ENCODE measurements around the gene MAP2K5. TPM values are rescaled to one million over a fixed set of nuclear protein-coding genes. Genes with fewer than 3 reads are reported as not detected.

MAP2K5 gene
- total RNA-seq, 4 donors from 2014 or later = 3.6 to 27.1 (median 18.6) TPM

GRCh38 chr15:67707520-67708283, 165.2 kb downstream of the MAP2K5 start:
- no peak overlapping the region for H3K27ac ChIP-seq
- no peaks in the 10 kb centered on the region for H3K27me3 ChIP-seq

GRCh38 chr15:67708500-67708899, 166.0 kb downstream of the MAP2K5 start:
- intact Hi-C loops (cut with DNase I; ENCODE audit: low total_unique reads) = no loop called here
- Histone ChIP-seq H3K4me1 (no peaks in the 10 kb centered on the region), H3K27me3 (no peaks in the 10 kb centered on the region), H3K27ac (no peak overlapping the region), H3K36me3 (no peaks in the 10 kb centered on the region), H3K4me3 (no peak overlapping the region), H3K9me3 (no peaks in the 10 kb centered on the region)
- no peak for TF ChIP-seq CTCF (IDR thresholded peaks at IDR 0.05)
- no peak for TF ChIP-seq POLR2A (IDR thresholded peaks at IDR 0.05)
- DNase-seq = no peak

More at GRCh38 chr15:67707520-67708283, 165.2 kb downstream of the MAP2K5 start:
- H3K36me3 ChIP-seq = no peaks in the 10 kb centered on the region
- no peaks in the 10 kb centered on the region for H3K9me3 ChIP-seq
- intact Hi-C loops (cut with DNase I; ENCODE audit: low total_unique reads) = no loop called here
- DNase-seq = no peak
- TF ChIP-seq POLR2A (IDR thresholded peaks at IDR 0.05) (no peak), CTCF (IDR thresholded peaks at IDR 0.05) (no peak)
- no peak overlapping the region for H3K4me3 ChIP-seq
- no peaks in the 10 kb centered on the region for H3K4me1 ChIP-seq

- H3K36me3 ChIP-seq = no peaks in the 10 kb centered on the region
- TF ChIP-seq POLR2A (IDR thresholded peaks at IDR 0.05) (no peak), CTCF (IDR thresholded peaks at IDR 0.05) (no peak)
- no peaks in the 10 kb centered on the region for H3K9me3 ChIP-seq
- no peak for DNase-seq
- no peak overlapping the region for H3K4me3 ChIP-seq
- no peaks in the 10 kb centered on the region for H3K27me3 ChIP-seq
- H3K4me1 ChIP-seq = no peaks in the 10 kb centered on the region
- intact Hi-C loops (cut with DNase I; ENCODE audit: low total_unique reads) = no loop called here
- H3K27ac ChIP-seq = no peak overlapping the region
Measured at GRCh38 chr15:67715170-67715569, 172.7 kb downstream of the MAP2K5 start.

- DNase-seq = no peak
- no peaks in the 10 kb centered on the region for H3K9me3 ChIP-seq
- intact Hi-C loops (cut with DNase I; ENCODE audit: low total_unique reads) = no loop called here
- no peak overlapping the region for H3K4me3 ChIP-seq
- H3K4me1 ChIP-seq = no peaks in the 10 kb centered on the region
- H3K36me3 ChIP-seq = no peaks in the 10 kb centered on the region
- H3K27ac ChIP-seq = no peak overlapping the region
- H3K27me3 ChIP-seq = no peaks in the 10 kb centered on the region
- no peak for TF ChIP-seq CTCF (IDR thresholded peaks at IDR 0.05)
- no peak for TF ChIP-seq POLR2A (IDR thresholded peaks at IDR 0.05)
Measured at GRCh38 chr15:67716171-67716570, 173.7 kb downstream of the MAP2K5 start.

- intact Hi-C loops (cut with DNase I; ENCODE audit: low total_unique reads) = no loop called here
- Histone ChIP-seq H3K9me3 (no peaks in the 10 kb centered on the region), H3K27ac (no peak overlapping the region), H3K4me3 (no peak overlapping the region), H3K27me3 (no peaks in the 10 kb centered on the region), H3K36me3 (no peaks in the 10 kb centered on the region), H3K4me1 (no peaks in the 10 kb centered on the region)
- TF ChIP-seq CTCF (IDR thresholded peaks at IDR 0.05) (no peak), POLR2A (IDR thresholded peaks at IDR 0.05) (no peak)
- no peak for DNase-seq
Measured at GRCh38 chr15:67717776-67718175, 175.3 kb downstream of the MAP2K5 start.

All from uterus (tissue), 4 donors.